A549 (cell line): ENCODE data around the gene NCBP3. TPM values are rescaled to one million over a fixed set of nuclear protein-coding genes. Genes with fewer than 3 reads are reported as not detected.
A peak's percentile ranks its signal among the peaks of the same experiment; 100 is the strongest.
"Not testable (repeated sequence)": the region's sequence is repeated elsewhere in the genome, so short reads cannot be mapped to it uniquely, and the experiment has no call there.

Source experiments
- ATAC-seq, 2 experiments: fragments of 200-7000 bp in 1 of 2; fragments of >200 bp in 1 of 2; cut with Nextera tagmentation in 1 of 2; cut with Tn5 transposase in 1 of 2; 3 replicates each; pipeline versions ENCODE4 v1.8.0 to v1.9.1; 2018 to 2020; ENCODE audit warnings: mild to moderate bottlenecking in 1 of 2, moderate library complexity in 1 of 2
- CTCF ChIA-PET: fragments of 300-600 bp; sonication (Branson Sonifier 250); formaldehyde crosslinking; extraction: SDS; loops from one replicate; lab custom pipeline; 2021; ENCODE audit warnings: antibody characterized with exemption, inconsistent platforms; lab: Yijun Ruan, JAX
- POLR2A ChIA-PET: fragments of 350-600 bp; formaldehyde crosslinking; extraction: SDS; loops from one replicate; lab custom pipeline; 2021; ENCODE audit warnings: antibody characterized with exemption, inconsistent platforms; lab: Yijun Ruan, JAX
- DNase-seq, 2 experiments: peaks; one replicate each; pipeline versions ENCODE4 v3.0.0 to v3.0.0-alpha.2; 2011 to 2016; ENCODE audit warnings: low read depth in 1 of 2, low spot score in 1 of 2
- FAIRE-seq: peaks from 2 replicates; lab custom pipeline; 2011; peaks lifted over from hg19 to GRCh38; lab: Jason Lieb, UNC
- H3K27ac ChIP-seq, 2 experiments: fragments of >200 bp; sonication (Bioruptor Twin); formaldehyde crosslinking; 3 replicates each; pipeline ENCODE4 v1.5.1; 2016 to 2017
- H3K4me1 ChIP-seq: fragments of >200 bp; sonication (Bioruptor Twin); formaldehyde crosslinking; 3 replicates; pipeline ENCODE4 v1.6.1; 2016
- H3K4me2 ChIP-seq: fragments of >200 bp; sonication (Bioruptor Twin); formaldehyde crosslinking; 3 replicates; pipeline ENCODE4 v1.6.1; 2016
- H3K4me3 ChIP-seq: fragments of >200 bp; sonication (Bioruptor Twin); formaldehyde crosslinking; 3 replicates; pipeline ENCODE4 v1.5.1; 2016
- H3K9me3 ChIP-seq: fragments of >200 bp; sonication (Bioruptor Twin); formaldehyde crosslinking; 3 replicates; pipeline ENCODE4 v1.6.1; 2016
- CBX2 ChIP-seq: fragments of 200-600 bp; sonication (generic); IDR thresholded peaks from 2 replicates; pipeline ENCODE4 v1.6.1; 2016; ENCODE audit warnings: low read depth, mild to moderate bottlenecking, borderline replicate concordance
- CHD2 ChIP-seq: fragments of 150-350 bp; IDR thresholded peaks from 2 replicates; pipeline ENCODE4 v1.6.1; 2014; ENCODE audit warnings: low read length; ENCODE audit not compliant: partially characterized antibody
- CHD4 ChIP-seq: fragments of 200-600 bp; sonication (generic); IDR thresholded peaks from 2 replicates; pipeline ENCODE4 v1.6.1; 2016; ENCODE audit warnings: antibody characterized with exemption, mild to moderate bottlenecking, borderline replicate concordance
- EHMT2 ChIP-seq: fragments of 200-600 bp; sonication (generic); IDR thresholded peaks from 2 replicates; pipeline ENCODE4 v1.6.1; 2016; ENCODE audit warnings: antibody characterized with exemption, low read depth, mild to moderate bottlenecking, moderate library complexity
- ELK1 ChIP-seq: fragments of 150-350 bp; IDR thresholded peaks from 2 replicates; pipeline ENCODE4 v1.6.1; 2014; ENCODE audit warnings: low read depth, mild to moderate bottlenecking, low read length
- EP300 ChIP-seq, 2 experiments: fragments of >200 bp; sonication (Bioruptor Twin); formaldehyde crosslinking; IDR thresholded peaks; 2 replicates in 1 of 2; 3 replicates in 1 of 2; pipeline ENCODE4 v1.6.1; 2016 to 2017
- FOXS1 ChIP-seq: fragments of 250-450 bp; sonication (Bioruptor Pico); IDR thresholded peaks from 2 replicates; pipeline ENCODE4 v1.5.0; 2020; ENCODE audit warnings: mild to moderate bottlenecking, moderate library complexity
- HES2 ChIP-seq: fragments of >200 bp; sonication (Bioruptor Twin); formaldehyde crosslinking; IDR thresholded peaks from 2 replicates; pipeline ENCODE4 v1.6.1; 2016
- HOXA7 ChIP-seq: fragments of 250-450 bp; sonication (Bioruptor Pico); IDR thresholded peaks from 2 replicates; pipeline ENCODE4 v1.5.0; 2020; ENCODE audit warnings: mild to moderate bottlenecking, moderate library complexity
- HOXB13 ChIP-seq: fragments of 250-450 bp; sonication (Bioruptor Pico); IDR thresholded peaks from 2 replicates; pipeline ENCODE4 v1.5.0; 2020; ENCODE audit warnings: low read depth, mild to moderate bottlenecking, moderate library complexity
- HOXB5 ChIP-seq: fragments of 250-450 bp; sonication (Bioruptor Pico); IDR thresholded peaks from 2 replicates; pipeline ENCODE4 v1.5.0; 2020; ENCODE audit warnings: mild to moderate bottlenecking, moderate library complexity
- KDM1A ChIP-seq: fragments of 200-600 bp; sonication (generic); IDR thresholded peaks from 2 replicates; pipeline ENCODE4 v1.6.1; 2016; ENCODE audit warnings: low read depth, mild to moderate bottlenecking
- KDM5A ChIP-seq: fragments of 200-600 bp; sonication (generic); IDR thresholded peaks from 2 replicates; pipeline ENCODE4 v1.6.1; 2016; ENCODE audit warnings: antibody characterized with exemption, mild to moderate bottlenecking
- MAFK ChIP-seq: fragments of 450-650 bp; IDR thresholded peaks from 2 replicates; pipeline ENCODE4 v1.6.1; 2014; ENCODE audit not compliant: partially characterized antibody
- MAZ ChIP-seq: fragments of 150-350 bp; IDR thresholded peaks from 2 replicates; pipeline ENCODE4 v1.6.1; 2014; ENCODE audit warnings: antibody characterized with exemption, low read depth, low read length, borderline replicate concordance
- NPAS2 ChIP-seq: fragments of 250-450 bp; sonication (Bioruptor Pico); IDR thresholded peaks from 2 replicates; pipeline ENCODE4 v1.8.0; 2022; ENCODE audit warnings: mild to moderate bottlenecking, moderate library complexity, borderline replicate concordance
- NR3C1 ChIP-seq: fragments of >200 bp; sonication (Bioruptor Twin); formaldehyde crosslinking; IDR thresholded peaks from 3 replicates; pipeline ENCODE4 v1.6.1; 2017
- POLR2AphosphoS2 ChIP-seq: conservative IDR thresholded peaks from 2 replicates; pipeline ENCODE4 v1.6.1; 2012; ENCODE audit warnings: low read length, improper control_type of control experiment, inconsistent platforms
- RARB ChIP-seq: fragments of 250-450 bp; sonication (Bioruptor Pico); IDR thresholded peaks from 2 replicates; pipeline ENCODE4 v1.8.0; 2021; ENCODE audit warnings: mild to moderate bottlenecking, moderate library complexity
- SMC3 ChIP-seq: fragments of >200 bp; sonication (Bioruptor Twin); formaldehyde crosslinking; IDR thresholded peaks from 3 replicates; pipeline ENCODE4 v1.6.1; 2018; ENCODE audit warnings: inconsistent platforms
- TFCP2L1 ChIP-seq: fragments of 250-450 bp; sonication (Bioruptor Pico); IDR thresholded peaks from 2 replicates; pipeline ENCODE4 v1.5.0; 2021; ENCODE audit warnings: mild to moderate bottlenecking
- TP53 ChIP-seq: fragments of 250-450 bp; sonication (Bioruptor Pico); IDR thresholded peaks from 2 replicates; pipeline ENCODE4 v1.5.0; 2021; ENCODE audit warnings: mild to moderate bottlenecking, moderate library complexity
- ZNF302 ChIP-seq: fragments of 250-450 bp; sonication (Bioruptor Pico); IDR thresholded peaks from 2 replicates; pipeline ENCODE4 v1.9.0; 2021; ENCODE audit warnings: inconsistent platforms, mild to moderate bottlenecking, moderate library complexity
- WGBS: methylation state at CpG from one replicate; pipeline ENCODE4 v1.1.6; 2017; ENCODE audit errors: missing lambda C conversion rate; 5-methylcytosine and 5-hydroxymethylcytosine counted together
- polyA plus RNA-seq, 4 experiments: library from polyadenylated mRNA; depleted of rRNA in 3 of 4; stranded (reverse); fragments of >200 nt; fragmentation: RNase III in 1 of 4; extraction: RNeasy Plus Mini Kit Qiagen cat#74134 plus additional on column Dnase treatment in 1 of 4; gene quantifications; 2 replicates in 3 of 4; 3 replicates in 1 of 4; pipeline ENCODE4 v1.2.3, GENCODE V29; 2011 to 2017
- TF ChIP-seq, protein P1 (sequence below): fragments of 450-650 bp; IDR thresholded peaks from 2 replicates; pipeline ENCODE4 v1.6.1; 2014; ENCODE audit warnings: antibody characterized with exemption
- TF ChIP-seq, protein P2 (sequence below): fragments of 200-600 bp; sonication (generic); IDR thresholded peaks from 2 replicates; pipeline ENCODE4 v1.6.1; 2016; ENCODE audit warnings: antibody characterized with exemption, mild to moderate bottlenecking, moderate library complexity

NCBP3 gene
- polyA plus RNA-seq, 2 of the 4 experiments (the other 2 are of a cell fraction) = 32.7 to 36.6 TPM

DNA sequence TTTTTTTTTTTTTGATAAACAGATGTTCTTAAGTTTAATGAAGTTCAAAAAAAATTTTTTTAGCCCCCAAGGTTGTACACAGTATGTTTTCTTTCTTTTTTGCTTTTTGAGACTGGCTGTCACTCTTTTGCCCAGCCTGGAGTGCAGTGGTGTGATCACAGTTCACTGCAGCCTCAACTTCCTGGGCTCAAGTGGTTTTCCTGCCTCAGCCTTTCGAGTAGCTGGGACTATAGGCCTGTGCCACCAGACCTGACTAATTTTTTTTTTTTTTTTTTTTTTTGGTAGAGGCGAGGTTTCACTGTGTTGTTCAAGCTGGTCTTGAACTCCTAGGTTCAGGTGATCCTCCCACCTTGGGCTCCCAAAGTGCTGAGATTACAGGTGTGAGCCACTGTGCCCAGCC, 57.8 kb downstream of the NCBP3 start:
- WGBS = 72% methylated on average over 2 of the region's 2 CpGs
- no peaks in the 10 kb centered on the region for H3K9me3 ChIP-seq
- TF ChIP-seq HOXA7 = no peak
- TF ChIP-seq POLR2AphosphoS2 = no peak
- no peak for TF ChIP-seq KDM5A
- no peak for TF ChIP-seq HOXB13 (CRISPR knock-in tag)
- TF ChIP-seq NPAS2 (CRISPR knock-in tag) = no peak
- TF ChIP-seq KDM1A = no peak
- TF ChIP-seq CBX2 = no peak
- TF ChIP-seq FOXS1 = no peak
- no peak for TF ChIP-seq CHD2
- no peak for TF ChIP-seq HES2
- no peak for TF ChIP-seq TFCP2L1 (CRISPR knock-in tag)
- no peak for TF ChIP-seq MAFK
- no peak for TF ChIP-seq NR3C1
- TF ChIP-seq SMC3 = no peak
- no peak for TF ChIP-seq ZNF302 (CRISPR knock-in tag)
- no peak for TF ChIP-seq EHMT2
- TF ChIP-seq, all 56 proteins: peak for 0
- H3K4me2 ChIP-seq = no peak overlapping the region
- no peak overlapping the region for H3K4me3 ChIP-seq
- H3K27ac ChIP-seq = peak overlapping the region in 1 of 2 experiments; percentile 30; a peak in 1 of 6 replicates
- H3K4me1 ChIP-seq = peaks cover 15% of the 10 kb centered on the region
- no peak for FAIRE-seq
- DNase-seq = no peak
- ChIA-PET POLR2A (no interaction called here), CTCF (interaction anchor here (0.6 to 1.0 kb wide), 3 partner anchors 22 to 174 kb away, joined by 3 to 6 read pairs (median 3); no protein-coding TSS in a partner anchor)
- ATAC-seq = peak in 1 of 2 experiments; percentile 31; a peak in 3 of 6 replicates

- not testable (repeated sequence) for H3K4me3 ChIP-seq
These were observed 60.7 kb downstream of the NCBP3 start for GRCh38 chr17:3785323-3785722.

GRCh38 chr17:3782751-3783150, 63.3 kb downstream of the NCBP3 start:
- ATAC-seq (no peak), FAIRE-seq (peak; percentile 63), DNase-seq (no peak)
- H3K9me3 ChIP-seq = no peaks in the 10 kb centered on the region
- no peak for TF ChIP-seq HOXB5 (CRISPR knock-in tag)
- no peak overlapping the region for H3K4me3 ChIP-seq
- H3K4me1 ChIP-seq = no peaks in the 10 kb centered on the region
- CTCF ChIA-PET = interaction anchor here (8.2 kb wide), 1 partner anchor 46 kb away, joined by 57 read pairs; no protein-coding TSS in a partner anchor
- no peak overlapping the region for H3K27ac ChIP-seq
- POLR2A ChIA-PET = no interaction called here
- H3K4me2 ChIP-seq = no peak overlapping the region
- WGBS = 79% methylated on average over 8 of the region's 8 CpGs

More at GRCh38 chr17:3785323-3785722, 60.7 kb downstream of the NCBP3 start:
- H3K4me1 ChIP-seq, H3K27ac ChIP-seq, FAIRE-seq, H3K9me3 ChIP-seq, DNase-seq, H3K4me2 ChIP-seq, POLR2A ChIA-PET, ATAC-seq: not testable (repeated sequence)
- CTCF ChIA-PET = interaction anchor here (8.2 kb wide), 1 partner anchor 49 kb away, joined by 57 read pairs; no protein-coding TSS in a partner anchor
- 73% methylated on average over 5 of the region's 5 CpGs for WGBS

DNA sequence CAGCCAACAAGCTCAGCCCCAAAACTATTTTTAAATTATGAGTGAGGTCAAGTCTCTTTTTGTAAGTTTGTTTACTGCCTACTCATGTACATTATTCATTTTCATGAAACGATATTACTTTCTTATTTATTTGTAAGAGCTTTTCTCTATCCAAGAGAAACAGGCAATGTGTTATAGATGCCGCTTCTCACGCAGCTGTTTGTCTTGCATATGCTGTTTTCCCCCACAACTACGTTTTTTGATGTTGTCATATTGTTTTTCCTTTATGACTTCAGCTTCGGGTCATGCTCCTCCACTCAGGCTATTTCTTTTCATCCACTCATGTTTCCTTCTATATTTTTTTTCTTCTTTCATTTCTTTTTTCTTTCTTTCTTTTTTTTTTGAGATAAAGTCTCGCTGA, 65.1 kb downstream of the NCBP3 start:
- ChIA-PET CTCF (interaction anchor here (0.7 to 8.2 kb wide), 5 partner anchors 44 to 133 kb away, joined by 3 to 57 read pairs (median 5); partner anchors contain the start of gene NCBP3), POLR2A (interaction anchor here (0.6 kb wide), 1 partner anchor 38 kb away, joined by 5 read pairs; no protein-coding TSS in a partner anchor)
- Histone ChIP-seq H3K4me1 (no peaks in the 10 kb centered on the region), H3K4me3 (no peak overlapping the region), H3K4me2 (no peak overlapping the region), H3K27ac (no peak overlapping the region), H3K9me3 (no peaks in the 10 kb centered on the region)
- WGBS = 68% methylated on average over 6 of the region's 6 CpGs
- no peak for DNase-seq
- ATAC-seq = no peak
- no peak for FAIRE-seq
- TF ChIP-seq, protein P1, sequence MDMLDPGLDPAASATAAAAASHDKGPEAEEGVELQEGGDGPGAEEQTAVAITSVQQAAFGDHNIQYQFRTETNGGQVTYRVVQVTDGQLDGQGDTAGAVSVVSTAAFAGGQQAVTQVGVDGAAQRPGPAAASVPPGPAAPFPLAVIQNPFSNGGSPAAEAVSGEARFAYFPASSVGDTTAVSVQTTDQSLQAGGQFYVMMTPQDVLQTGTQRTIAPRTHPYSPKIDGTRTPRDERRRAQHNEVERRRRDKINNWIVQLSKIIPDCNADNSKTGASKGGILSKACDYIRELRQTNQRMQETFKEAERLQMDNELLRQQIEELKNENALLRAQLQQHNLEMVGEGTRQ = no peak
- TF ChIP-seq, protein P2, sequence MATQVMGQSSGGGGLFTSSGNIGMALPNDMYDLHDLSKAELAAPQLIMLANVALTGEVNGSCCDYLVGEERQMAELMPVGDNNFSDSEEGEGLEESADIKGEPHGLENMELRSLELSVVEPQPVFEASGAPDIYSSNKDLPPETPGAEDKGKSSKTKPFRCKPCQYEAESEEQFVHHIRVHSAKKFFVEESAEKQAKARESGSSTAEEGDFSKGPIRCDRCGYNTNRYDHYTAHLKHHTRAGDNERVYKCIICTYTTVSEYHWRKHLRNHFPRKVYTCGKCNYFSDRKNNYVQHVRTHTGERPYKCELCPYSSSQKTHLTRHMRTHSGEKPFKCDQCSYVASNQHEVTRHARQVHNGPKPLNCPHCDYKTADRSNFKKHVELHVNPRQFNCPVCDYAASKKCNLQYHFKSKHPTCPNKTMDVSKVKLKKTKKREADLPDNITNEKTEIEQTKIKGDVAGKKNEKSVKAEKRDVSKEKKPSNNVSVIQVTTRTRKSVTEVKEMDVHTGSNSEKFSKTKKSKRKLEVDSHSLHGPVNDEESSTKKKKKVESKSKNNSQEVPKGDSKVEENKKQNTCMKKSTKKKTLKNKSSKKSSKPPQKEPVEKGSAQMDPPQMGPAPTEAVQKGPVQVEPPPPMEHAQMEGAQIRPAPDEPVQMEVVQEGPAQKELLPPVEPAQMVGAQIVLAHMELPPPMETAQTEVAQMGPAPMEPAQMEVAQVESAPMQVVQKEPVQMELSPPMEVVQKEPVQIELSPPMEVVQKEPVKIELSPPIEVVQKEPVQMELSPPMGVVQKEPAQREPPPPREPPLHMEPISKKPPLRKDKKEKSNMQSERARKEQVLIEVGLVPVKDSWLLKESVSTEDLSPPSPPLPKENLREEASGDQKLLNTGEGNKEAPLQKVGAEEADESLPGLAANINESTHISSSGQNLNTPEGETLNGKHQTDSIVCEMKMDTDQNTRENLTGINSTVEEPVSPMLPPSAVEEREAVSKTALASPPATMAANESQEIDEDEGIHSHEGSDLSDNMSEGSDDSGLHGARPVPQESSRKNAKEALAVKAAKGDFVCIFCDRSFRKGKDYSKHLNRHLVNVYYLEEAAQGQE = no peak
- TF ChIP-seq CHD2 (no peak), EP300 (IDR thresholded peaks at IDR 0.05) (no peak), MAFK (no peak), TP53 (no peak), POLR2AphosphoS2 (no peak), ELK1 (no peak), CHD4 (no peak), MAZ (no peak), RARB (CRISPR knock-in tag) (no peak)
